H1 (cell line): ENCODE results near the gene PRKN. TPM values are rescaled to one million over a fixed set of nuclear protein-coding genes. Genes with fewer than 3 reads are reported as not detected.
A peak's percentile ranks its signal among the peaks of the same experiment; 100 is the strongest.

ENCODE experiments used
- CTCF ChIA-PET: fragments of 300-600 bp; sonication (Branson Sonifier 250); formaldehyde crosslinking; loops from one replicate; lab custom pipeline; 2021; ENCODE audit not compliant: partially characterized antibody; lab: Charles Lee
- POLR2A ChIA-PET: fragments of 300-600 bp; sonication (Branson Sonifier 250); formaldehyde crosslinking; loops from one replicate; lab custom pipeline; 2021; ENCODE audit warnings: inconsistent platforms; ENCODE audit not compliant: partially characterized antibody; lab: Charles Lee
- DNase-seq, 2 experiments: peaks; one replicate each; pipeline versions ENCODE4 v3.0.0 to v3.0.0-alpha.2; 2010 to 2022; ENCODE audit warnings: low spot score in 2 of 2, low read depth in 1 of 2, mixed read lengths in 1 of 2
- FAIRE-seq: peaks from 2 replicates; lab custom pipeline; 2011; peaks lifted over from hg19 to GRCh38; lab: Jason Lieb, UNC
- H2AFZ ChIP-seq: 2 replicates; pipeline ENCODE4 v1.8.1; 2012; ENCODE audit warnings: low read length, inconsistent platforms
- H2AK5ac ChIP-seq: 2 replicates; pipeline ENCODE4 v1.6.1; 2013; ENCODE audit warnings: low read depth, low read length
- H2BK120ac ChIP-seq: replicated peaks from 2 replicates; pipeline ENCODE3; 2013; ENCODE audit warnings: low read depth, low read length, inconsistent platforms
- H2BK12ac ChIP-seq: 2 replicates; pipeline ENCODE4 v1.6.1; 2013; ENCODE audit warnings: low read depth, low read length
- H2BK15ac ChIP-seq: 2 replicates; pipeline ENCODE4 v1.6.1; 2013; ENCODE audit warnings: low read length
- H2BK20ac ChIP-seq: 2 replicates; pipeline ENCODE4 v1.6.1; 2013; ENCODE audit warnings: low read length
- H2BK5ac ChIP-seq: 2 replicates; pipeline ENCODE4 v1.6.1; 2013; ENCODE audit warnings: low read depth, low read length
- H3K14ac ChIP-seq: 2 replicates; pipeline ENCODE4 v1.6.1; 2013; ENCODE audit warnings: inconsistent platforms; ENCODE audit not compliant: insufficient read length
- H3K18ac ChIP-seq: 2 replicates; pipeline ENCODE4 v1.6.1; 2013; ENCODE audit warnings: low read length; ENCODE audit errors: extremely low read depth
- H3K23ac ChIP-seq: 2 replicates; pipeline ENCODE4 v1.6.1; 2013; ENCODE audit warnings: inconsistent platforms; ENCODE audit not compliant: insufficient read length
- H3K23me2 ChIP-seq: 2 replicates; pipeline ENCODE4 v1.6.1; 2013; ENCODE audit warnings: low read depth, low read length
- H3K27ac ChIP-seq: 2 replicates; pipeline ENCODE4 v1.6.1; 2011; ENCODE audit warnings: low read depth, low read length, inconsistent platforms
- H3K27me3 ChIP-seq, 4 experiments: replicated peaks in 1 of 4; 1 replicate in 1 of 4; 2 replicates in 3 of 4; pipeline versions ENCODE4 v1.6.1 to v1.8.1; 2011 to 2013; ENCODE audit warnings: low read length in 3 of 4, mild to moderate bottlenecking in 3 of 4, inconsistent platforms in 2 of 4, mixed read lengths in 2 of 4, moderate library complexity in 1 of 4; ENCODE audit not compliant: control insufficient read depth in 3 of 4, insufficient read depth in 3 of 4; ENCODE audit errors: extremely low read depth in 1 of 4
- H3K36me3 ChIP-seq, 4 experiments: 2 replicates each; pipeline versions ENCODE4 v1.6.1 to v1.8.1; 2011 to 2013; ENCODE audit warnings: mild to moderate bottlenecking in 4 of 4, low read length in 3 of 4, moderate library complexity in 2 of 4, control low read depth in 1 of 4, inconsistent platforms in 1 of 4; ENCODE audit not compliant: insufficient read depth in 4 of 4, control insufficient read depth in 2 of 4
- H3K4ac ChIP-seq: replicated peaks from 2 replicates; pipeline ENCODE3; 2013; ENCODE audit warnings: low read length, low read depth, mixed read lengths, inconsistent platforms; ENCODE audit not compliant: insufficient read length
- H3K4me1 ChIP-seq, 4 experiments: replicated peaks in 1 of 4; 1 replicate in 1 of 4; 2 replicates in 3 of 4; pipeline versions ENCODE4 v1.6.1 to v1.8.1; 2011 to 2013; ENCODE audit warnings: low read length in 3 of 4, inconsistent platforms in 2 of 4, mixed read lengths in 1 of 4; ENCODE audit not compliant: insufficient read depth in 4 of 4, control insufficient read depth in 3 of 4
- H3K4me2 ChIP-seq, 2 experiments: 2 replicates each; pipeline versions ENCODE4 v1.6.1 to v1.8.1; 2011 to 2013; ENCODE audit warnings: low read depth in 2 of 2, low read length in 2 of 2, control low read depth in 1 of 2, inconsistent platforms in 1 of 2, mild to moderate bottlenecking in 1 of 2; ENCODE audit not compliant: insufficient read depth in 1 of 2
- H3K4me3 ChIP-seq, 4 experiments: fragments of 200-600, 300-600 bp in 1 of 4; sonication (generic), shearing (Covaris generic), sonication (Bioruptor Twin) in 1 of 4; 2 replicates each; pipeline versions ENCODE4 v1.5.1 to v1.8.1; 2011 to 2016; ENCODE audit warnings: low read length in 4 of 4, low read depth in 3 of 4, control low read depth in 2 of 4, inconsistent platforms in 2 of 4, mild to moderate bottlenecking in 2 of 4, mixed read lengths in 1 of 4, moderate library complexity in 1 of 4; ENCODE audit not compliant: insufficient read depth in 2 of 4; ENCODE audit errors: extremely low read depth in 1 of 4
- H3K56ac ChIP-seq: replicated peaks from 2 replicates; pipeline ENCODE3; 2013; ENCODE audit warnings: low read depth, mild to moderate bottlenecking, mixed read lengths, low read length, inconsistent platforms; ENCODE audit not compliant: insufficient read length
- H3K79me1 ChIP-seq: 2 replicates; pipeline ENCODE4 v1.6.1; 2013; ENCODE audit warnings: low read depth, low read length, control low read depth
- H3K79me2 ChIP-seq, 2 experiments: 2 replicates each; pipeline versions ENCODE4 v1.6.1 to v1.8.1; 2012 to 2013; ENCODE audit warnings: low read length in 2 of 2, mild to moderate bottlenecking in 2 of 2, inconsistent platforms in 1 of 2; ENCODE audit not compliant: insufficient read depth in 2 of 2, control insufficient read depth in 1 of 2
- H3K9ac ChIP-seq, 4 experiments: replicated peaks in 1 of 4; 1 replicate in 1 of 4; 2 replicates in 3 of 4; pipeline versions ENCODE4 v1.6.1 to v1.8.1; 2011 to 2013; ENCODE audit warnings: low read depth in 3 of 4, low read length in 3 of 4, control low read depth in 2 of 4, mild to moderate bottlenecking in 2 of 4, moderate library complexity in 2 of 4, inconsistent platforms in 1 of 4; ENCODE audit errors: extremely low read depth in 1 of 4
- H3K9me3 ChIP-seq, 2 experiments: 2 replicates each; pipeline versions ENCODE4 v1.6.1 to v1.8.1; 2012 to 2013; ENCODE audit warnings: mild to moderate bottlenecking in 2 of 2, moderate library complexity in 2 of 2, control low read depth in 1 of 2, inconsistent platforms in 1 of 2, low read depth in 1 of 2, low read length in 1 of 2, mixed read lengths in 1 of 2; ENCODE audit not compliant: insufficient read depth in 2 of 2
- H4K20me1 ChIP-seq, 2 experiments: replicated peaks in 1 of 2; 2 replicates each; pipeline versions ENCODE3 to v1.8.1; 2011 to 2013; ENCODE audit warnings: inconsistent platforms in 2 of 2, low read length in 2 of 2, mild to moderate bottlenecking in 1 of 2; ENCODE audit not compliant: insufficient read depth in 2 of 2, control insufficient read depth in 1 of 2
- H4K5ac ChIP-seq: 2 replicates; pipeline ENCODE4 v1.6.1; 2013; ENCODE audit warnings: low read length, low read depth, mixed read lengths, inconsistent platforms; ENCODE audit not compliant: insufficient read length
- H4K8ac ChIP-seq: 2 replicates; pipeline ENCODE4 v1.8.0; 2013; ENCODE audit warnings: mild to moderate bottlenecking, moderate library complexity, low read length, inconsistent platforms; ENCODE audit not compliant: insufficient read depth; ENCODE audit errors: extremely low read depth
- H4K91ac ChIP-seq: replicated peaks from 2 replicates; pipeline ENCODE3; 2013; ENCODE audit warnings: low read length, mixed read lengths, inconsistent platforms; ENCODE audit not compliant: insufficient read length
- BACH1 ChIP-seq: IDR thresholded peaks from 2 replicates; pipeline ENCODE4 v1.6.1; 2012; ENCODE audit warnings: low read length, improper control_type of control experiment
- TCF12 ChIP-seq: IDR thresholded peaks from 2 replicates; pipeline ENCODE4 v1.6.1; 2011; ENCODE audit warnings: low read depth, mild to moderate bottlenecking, low read length
- TEAD4 ChIP-seq: IDR thresholded peaks from 2 replicates; pipeline ENCODE4 v1.6.1; 2012; ENCODE audit warnings: low read depth, low read length, inconsistent platforms, mixed read lengths
- WGBS, 2 experiments: shearing (Covaris generic) in 1 of 2; methylation state at CpG; one replicate each; pipeline versions ENCODE4 v1.1.6 to v1.1.7; 2013 to 2015; ENCODE audit warnings: low lambda C conversion rate in 2 of 2, mixed read lengths in 2 of 2, inconsistent platforms in 1 of 2, low coverage in 1 of 2, missing lambda C conversion rate in 1 of 2; ENCODE audit not compliant: insufficient replicate concordance in 2 of 2, insufficient coverage in 1 of 2, insufficient read length in 1 of 2; ENCODE audit errors: extremely low coverage in 1 of 2, missing lambda C conversion rate in 1 of 2; 5-methylcytosine and 5-hydroxymethylcytosine counted together
- polyA plus RNA-seq, 7 experiments: library from polyadenylated mRNA; depleted of rRNA in 3 of 7; stranded (reverse) in 5 of 7; unstranded in 2 of 7; fragments of >200 nt in 5 of 7; fragments of 200-250 nt in 2 of 7; gene quantifications; 1 replicate in 5 of 7; 2 replicates in 1 of 7; 4 replicates in 1 of 7; pipeline versions ENCODE4 v1.2.1 to v1.2.3, GENCODE V29; 2011 to 2013; ENCODE audit warnings: missing spikeins in 2 of 7, mixed read lengths in 2 of 7
- total RNA-seq: library from RNA; stranded (reverse); fragmentation: NEBNext Ultra II Directional; extraction: Animal tissue kit (Norgen Biotek cat#: 25700); gene quantifications from 2 replicates; pipeline ENCODE4 v1.2.1, GENCODE V29; 2021

Gene PRKN
- total and polyA plus RNA-seq, 2 of the 8 experiments (the other 6 are each of a cell fraction or from before 2014, with no cell fraction given), result 0.13 to 0.29 TPM

DNA sequence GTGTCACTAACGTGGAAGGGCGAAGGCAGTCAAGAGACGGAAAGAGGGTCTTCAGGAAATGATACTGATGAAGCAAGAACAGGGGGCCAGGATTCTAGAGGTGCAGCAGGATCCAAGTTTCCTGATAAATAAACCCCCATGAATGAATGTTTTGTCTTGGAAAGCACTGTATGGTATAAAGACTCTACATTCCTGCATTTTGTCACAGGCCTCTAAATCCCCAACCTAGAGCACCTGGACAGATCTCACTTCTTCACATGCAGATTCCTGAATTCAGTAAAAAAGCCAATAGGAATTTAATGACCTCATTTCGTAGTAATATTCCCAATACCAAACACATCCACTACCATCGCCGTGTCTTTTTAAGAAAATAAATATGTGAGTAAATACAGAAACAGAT is 577.8 kb downstream of the PRKN start:
- H3K9me3 ChIP-seq, result no peaks in the 10 kb centered on the region
- ChIA-PET CTCF (no interaction called here), POLR2A (no interaction called here)
- no peak overlapping the region for H3K18ac ChIP-seq
- FAIRE-seq (no peak), DNase-seq (no peak)
- H3K4me3 ChIP-seq, result no peak overlapping the region
- H4K8ac ChIP-seq, result no peak overlapping the region
- H3K9ac ChIP-seq, result no peak overlapping the region
- H2BK120ac ChIP-seq, result no peak overlapping the region
- H3K23ac ChIP-seq, result no peak overlapping the region
- H3K56ac ChIP-seq, result no peak overlapping the region
- H3K23me2 ChIP-seq, result no peaks in the 10 kb centered on the region
- H3K4me1 ChIP-seq, result peaks cover 0 to 6% (median 3%) of the 10 kb centered on the region in 4 experiments; a peak in 2 of 7 replicates
- H3K14ac ChIP-seq, result no peak overlapping the region
- H2AFZ ChIP-seq, result no peak overlapping the region
- no peaks in the 10 kb centered on the region for H3K27me3 ChIP-seq
- WGBS, 2 experiments, result 89% methylated on average over 6 of the region's 6 CpGs; no CpG with 5 or more reads in 1 of the 2 experiments
- no peaks in the 10 kb centered on the region for H3K36me3 ChIP-seq
- H2BK20ac ChIP-seq, result no peak overlapping the region
- no peaks in the 10 kb centered on the region for H4K20me1 ChIP-seq
- no peak overlapping the region for H4K91ac ChIP-seq
- no peak overlapping the region for H2BK5ac ChIP-seq
- H2BK15ac ChIP-seq, result no peak overlapping the region
- no peaks in the 10 kb centered on the region for H3K79me1 ChIP-seq
- no peak overlapping the region for H2AK5ac ChIP-seq
- no peak overlapping the region for H3K4me2 ChIP-seq
- H3K27ac ChIP-seq, result no peak overlapping the region
- H2BK12ac ChIP-seq, result no peak overlapping the region; the same call in 1 of the 2 replicates
- H3K4ac ChIP-seq, result no peak overlapping the region
- TF ChIP-seq BACH1 (no peak), TEAD4 (peak; percentile 37; the same call in 1 of the 2 replicates), TCF12 (0 out of 2 replicates have a peak, but pooled peaks have one; percentile 42)
- no peaks in the 10 kb centered on the region for H3K79me2 ChIP-seq
- H4K5ac ChIP-seq, result no peak overlapping the region
